ENCODE data around the gene PRR5. TPM values are rescaled to one million over a fixed set of nuclear protein-coding genes. Genes with fewer than 3 reads are reported as not detected.

Gene PRR5
- total RNA-seq, 1 experiment from 2014 or later = 11.8 TPM

GRCh38 chr22:44686873-44687600, 15.0 kb upstream of the PRR5 start:
- H3K9ac ChIP-seq (ENCODE audit: extremely low read depth, insufficient read length, low read length) = no peak overlapping the region
- H3K4me2 ChIP-seq (ENCODE audit: insufficient read depth, insufficient read length, low read length) = no peak overlapping the region
- Mint-ChIP-seq H3K27ac (no peak overlapping the region), H3K27me3 (ENCODE audit: low read depth) (peaks cover 11% of the 10 kb centered on the region), H3K9me3 (no peaks in the 10 kb centered on the region), H3K36me3 (ENCODE audit: insufficient read depth in 1 of 3, low read depth in 3 of 3) (no peaks in the 10 kb centered on the region), H3K4me1 (peaks cover 10 to 16% of the 10 kb centered on the region in 2 experiments), H3K4me3 (no peak overlapping the region)
- H3K23ac ChIP-seq (ENCODE audit: insufficient read length, low read depth, low read length) = no peak overlapping the region
- no peak overlapping the region for H3K18ac ChIP-seq (ENCODE audit: insufficient read length, low read depth, low read length)
- H2BK5ac ChIP-seq (ENCODE audit: insufficient read length, low read length) = no peak overlapping the region
- H2AFZ ChIP-seq (ENCODE audit: low read length) = no peak overlapping the region
- no peak overlapping the region for H3T11ph ChIP-seq (ENCODE audit: low read length)
- no peaks in the 10 kb centered on the region for H4K20me1 ChIP-seq (ENCODE audit: control insufficient read depth, insufficient read depth, insufficient read length)
- no peaks in the 10 kb centered on the region for H3K27me3 ChIP-seq (ENCODE audit: insufficient read depth, low read length)
- no peak overlapping the region for H2BK15ac ChIP-seq (ENCODE audit: low read depth, low read length)
- no peaks in the 10 kb centered on the region for H3K9me3 ChIP-seq (ENCODE audit: control insufficient read depth, low read depth, low read length)
- no peak overlapping the region for H4K91ac ChIP-seq (ENCODE audit: insufficient read length, low read depth, low read length)
- H2BK120ac ChIP-seq (ENCODE audit: low read depth, low read length, poor library complexity, severe bottlenecking) = no peak overlapping the region
- H4K8ac ChIP-seq (replicated peaks; ENCODE audit: insufficient read length, low read depth, low read length) = no peak overlapping the region
- H2BK12ac ChIP-seq (ENCODE audit: insufficient read length, low read depth, low read length) = no peak overlapping the region
- DNase-seq = no peak
- no peaks in the 10 kb centered on the region for H3K4me1 ChIP-seq (ENCODE audit: insufficient read depth, low read length)
- no peak overlapping the region for H4K5ac ChIP-seq (ENCODE audit: insufficient read length, low read depth, low read length)
- no peaks in the 10 kb centered on the region for H3K79me1 ChIP-seq (ENCODE audit: insufficient read depth, low read depth, low read length, poor library complexity, severe bottlenecking)
- no peaks in the 10 kb centered on the region for H3K23me2 ChIP-seq (ENCODE audit: insufficient read length, low read depth, low read length, poor library complexity, severe bottlenecking)
- no peak overlapping the region for H3K56ac ChIP-seq (ENCODE audit: insufficient read length, low read depth, low read length)
- no peak overlapping the region for H2AK5ac ChIP-seq (ENCODE audit: insufficient read length, low read length)
- H2BK20ac ChIP-seq (ENCODE audit: low read depth, low read length, poor library complexity, severe bottlenecking) = no peak overlapping the region
- no peak overlapping the region for H3K27ac ChIP-seq (ENCODE audit: insufficient read length, low read depth, low read length)
- no peak for TF ChIP-seq CTCF (conservative IDR thresholded peaks at IDR 0.05)
- H3K4ac ChIP-seq (ENCODE audit: low read depth, low read length) = no peak overlapping the region
- H3K79me2 ChIP-seq (ENCODE audit: insufficient read depth, low read length) = no peaks in the 10 kb centered on the region
- H3K14ac ChIP-seq (ENCODE audit: insufficient read depth, low read length) = no peak overlapping the region
- no CpG with 5 or more reads among the region's 10 CpGs for WGBS (ENCODE audit: extremely low coverage, insufficient read length, low lambda C conversion rate)
